ENCODE results near the gene ARNT2.
A peak's percentile ranks its signal among the peaks of the same experiment; 100 is the strongest.

Gene ARNT2

DNA sequence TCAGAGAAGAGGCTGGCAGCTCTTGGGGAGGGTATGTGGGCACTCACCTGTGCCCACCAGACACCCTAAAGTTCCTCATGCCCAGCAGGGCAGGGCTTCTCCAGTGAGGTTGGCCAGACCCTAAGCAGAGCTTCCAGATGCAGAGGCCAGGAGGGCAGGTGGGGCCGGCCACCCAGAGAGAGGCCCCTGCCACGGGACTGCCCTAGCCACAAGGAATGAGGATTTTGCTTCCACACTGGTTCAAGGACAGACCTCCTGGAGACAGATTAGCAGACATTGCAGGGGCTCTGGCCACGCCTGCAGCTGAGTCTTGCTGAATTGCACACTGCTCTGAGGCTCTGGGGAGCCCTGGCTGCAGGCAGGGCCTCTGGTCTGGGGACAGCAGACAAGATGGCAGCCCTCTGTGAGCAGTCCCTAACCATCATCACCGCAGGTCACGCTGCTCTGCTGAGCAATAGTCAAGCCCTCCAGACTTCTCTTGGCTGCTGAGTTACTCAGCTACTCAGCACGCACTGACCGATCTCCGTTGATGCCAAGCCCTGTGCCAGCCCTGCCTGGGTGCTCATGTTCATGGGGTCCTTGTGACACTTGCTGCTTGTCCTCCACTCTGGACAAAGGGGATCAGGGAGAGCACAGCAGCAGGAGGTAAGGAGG lies 173.5 kb downstream of the ARNT2 start:
- DNase-seq (ENCODE audit: low read depth) = no peak

DNA sequence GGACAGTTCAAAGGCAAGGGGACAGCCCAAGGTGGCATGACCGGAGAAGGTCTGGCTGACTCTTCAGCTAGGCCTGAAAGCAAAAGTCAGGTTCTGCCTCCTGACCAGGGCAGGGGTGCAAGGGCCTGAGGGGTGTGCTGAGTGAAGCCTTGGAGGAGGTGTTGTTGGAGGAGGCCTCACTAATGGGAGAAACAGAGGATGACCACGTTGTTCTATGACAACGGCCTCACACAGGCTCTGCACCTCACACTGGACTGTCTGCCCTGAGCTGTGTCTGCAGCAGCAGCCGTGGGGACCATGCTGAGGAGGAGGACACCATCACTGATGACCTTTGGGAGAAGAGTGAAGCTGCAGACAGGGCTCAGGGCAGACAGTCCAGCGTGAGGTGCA lies 174.0 kb downstream of the ARNT2 start:
- no peak for DNase-seq (ENCODE audit: low read depth)

- no peak for DNase-seq (ENCODE audit: low read depth)
These were observed 174.7 kb downstream of the ARNT2 start for GRCh38 chr15:80578871-80579270.

DNA sequence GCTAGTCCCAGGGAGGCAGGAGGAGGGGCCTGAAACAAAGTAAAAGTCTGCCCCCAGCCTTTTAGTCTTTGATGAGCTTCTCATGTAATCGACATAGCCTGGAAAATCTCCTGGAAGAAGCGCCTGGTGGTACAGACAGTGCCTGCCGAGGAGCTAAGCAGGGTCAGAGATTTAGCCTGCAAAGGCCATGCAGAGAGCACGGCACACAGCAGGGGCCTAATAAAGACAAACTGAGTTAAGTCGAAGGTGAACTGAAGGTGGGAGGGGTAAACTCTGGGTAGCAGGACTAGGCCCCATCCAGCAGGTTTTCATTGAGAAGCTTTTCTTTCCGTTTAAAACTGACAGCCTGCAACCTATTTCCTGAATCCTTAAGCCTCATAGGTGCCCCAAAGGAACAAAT lies 175.4 kb downstream of the ARNT2 start:
- DNase-seq (ENCODE audit: low read depth) = no peak

DNA sequence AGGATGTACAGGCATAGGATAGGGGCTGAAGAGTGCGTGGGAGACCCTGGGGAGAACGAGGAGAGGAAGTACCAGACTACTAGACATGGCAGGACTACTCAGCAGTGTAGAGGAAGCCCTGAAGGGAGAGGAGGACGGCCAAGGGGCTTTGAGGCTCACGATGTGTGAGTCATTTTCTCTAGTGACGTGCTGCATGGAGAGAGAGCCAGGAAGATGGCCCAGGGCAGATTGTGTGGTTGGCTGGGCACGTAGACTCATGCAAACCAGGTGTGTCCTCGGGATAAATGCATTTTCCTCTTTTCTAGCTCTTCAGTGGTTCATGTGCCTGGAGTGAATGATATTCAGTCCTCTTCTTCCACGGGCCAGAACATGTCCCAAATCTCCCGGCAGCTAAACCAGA lies 175.9 kb downstream of the ARNT2 start:
- DNase-seq (ENCODE audit: low read depth) = peak; percentile 38

GRCh38 chr15:80580536-80581260 lies 176.5 kb downstream of the ARNT2 start:
- no peak for DNase-seq (ENCODE audit: low read depth)

- no peak for DNase-seq (ENCODE audit: low read depth)
These were observed 177.8 kb downstream of the ARNT2 start for GRCh38 chr15:80581976-80582375.

DNA sequence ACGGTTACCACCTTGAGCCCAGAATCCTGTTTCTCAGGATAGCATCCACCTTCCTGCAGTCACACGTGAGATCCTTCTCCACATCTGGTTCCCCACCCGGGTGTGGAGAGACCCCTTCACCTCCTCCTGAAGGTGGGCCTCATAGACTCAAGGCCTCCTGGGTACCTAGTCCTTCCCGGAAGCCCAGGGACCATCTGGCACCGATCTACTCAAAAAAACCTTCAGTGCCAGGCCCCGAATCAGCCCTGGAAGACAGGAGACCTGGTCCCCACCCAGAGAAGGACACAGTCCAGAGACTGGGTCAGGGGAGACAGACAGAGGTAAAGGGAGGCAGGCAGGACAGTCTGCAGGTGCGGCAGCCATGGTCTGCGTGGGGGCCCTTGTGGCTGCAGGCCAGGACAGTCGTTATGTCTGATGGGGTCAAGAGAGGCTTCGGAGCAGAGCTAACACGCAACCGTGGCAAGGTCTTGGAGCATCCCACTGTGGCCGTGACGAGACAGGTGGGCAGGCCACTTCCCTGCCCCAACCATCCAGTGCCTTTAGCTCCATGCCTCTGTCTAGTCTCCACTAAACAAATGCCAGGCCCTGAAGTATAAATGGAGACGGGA lies 178.7 kb downstream of the ARNT2 start:
- no peak for DNase-seq (ENCODE audit: low read depth)

GRCh38 chr15:80584561-80584964 lies 180.4 kb downstream of the ARNT2 start:
- no peak for DNase-seq (ENCODE audit: low read depth)

- DNase-seq (ENCODE audit: low read depth) = no peak
These were observed 180.9 kb downstream of the ARNT2 start for GRCh38 chr15:80584973-80585525.

GRCh38 chr15:80585544-80586018 lies 181.4 kb downstream of the ARNT2 start:
- no peak for DNase-seq (ENCODE audit: low read depth)

DNA sequence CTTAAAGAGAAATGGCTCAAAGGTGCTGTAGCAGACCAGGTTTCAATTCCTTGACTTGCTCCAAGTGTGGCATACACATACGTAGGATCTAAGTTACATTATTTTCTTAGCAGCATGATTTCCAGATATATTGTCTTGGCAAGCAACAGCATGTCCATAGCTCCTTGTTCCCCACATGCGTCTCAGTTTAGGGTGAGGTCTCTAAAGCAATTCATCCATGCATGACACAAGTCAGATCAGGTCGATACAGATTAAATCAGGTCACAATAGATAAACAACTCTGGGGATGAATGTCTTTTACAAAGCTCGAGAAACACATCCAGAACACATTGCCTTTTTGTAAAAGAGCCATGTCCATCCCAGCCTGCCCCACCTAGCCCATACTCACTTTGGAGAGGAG lies 182.0 kb downstream of the ARNT2 start:
- DNase-seq (ENCODE audit: low read depth) = no peak

GRCh38 chr15:80587007-80587406 lies 182.8 kb downstream of the ARNT2 start:
- no peak for DNase-seq (ENCODE audit: low read depth)

DNA sequence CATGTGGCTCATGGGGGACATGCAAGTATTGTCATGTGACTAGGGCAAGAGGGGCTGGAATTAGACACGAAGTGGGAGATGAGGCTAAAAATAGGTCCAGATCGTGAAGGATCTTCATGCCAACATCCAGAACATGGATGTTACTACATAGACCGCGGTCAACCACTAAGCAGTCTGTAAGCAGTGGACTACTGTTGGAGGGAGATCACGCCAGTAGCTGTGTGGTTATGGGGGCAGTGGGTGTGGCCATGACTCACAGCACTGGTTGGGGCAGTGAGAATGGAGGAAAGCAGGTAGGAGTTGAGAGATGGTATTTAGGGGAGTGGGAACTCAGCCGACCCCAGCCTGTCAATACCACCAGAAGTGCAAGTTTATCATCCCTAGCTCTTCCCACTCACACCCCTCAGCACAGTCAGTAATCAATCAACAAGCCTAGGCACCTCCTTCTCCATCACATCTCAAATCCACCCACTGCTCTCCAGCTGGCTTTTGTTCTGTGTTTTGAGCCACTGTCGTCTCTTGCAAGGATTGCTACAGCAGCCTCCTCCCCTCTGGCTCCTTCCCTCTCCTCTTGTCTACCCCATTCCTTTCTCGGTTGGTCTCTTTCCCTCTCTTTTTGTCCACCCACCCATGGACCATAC lies 183.8 kb downstream of the ARNT2 start:
- DNase-seq (ENCODE audit: low read depth) = no peak

DNA sequence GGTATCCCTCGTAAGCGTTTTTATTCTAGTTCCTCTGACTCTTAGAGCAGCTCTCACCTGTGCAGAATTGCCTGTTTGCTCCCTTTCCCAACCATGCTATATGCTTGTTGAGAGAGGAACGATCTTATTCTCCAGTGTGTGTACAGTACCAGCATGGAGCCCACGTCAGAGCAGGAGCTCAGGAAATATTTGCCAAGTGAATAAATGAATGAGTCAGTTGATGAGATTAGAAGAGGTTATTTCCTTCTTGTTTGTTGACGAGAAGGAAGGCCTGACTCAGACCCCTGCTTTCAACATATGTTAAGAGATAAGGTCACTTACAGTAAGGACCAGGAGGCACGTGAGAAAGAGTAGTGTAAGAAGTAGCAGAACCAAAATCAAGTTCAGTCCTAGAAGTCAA lies 184.6 kb downstream of the ARNT2 start:
- DNase-seq (ENCODE audit: low read depth) = peak; percentile 52

DNA sequence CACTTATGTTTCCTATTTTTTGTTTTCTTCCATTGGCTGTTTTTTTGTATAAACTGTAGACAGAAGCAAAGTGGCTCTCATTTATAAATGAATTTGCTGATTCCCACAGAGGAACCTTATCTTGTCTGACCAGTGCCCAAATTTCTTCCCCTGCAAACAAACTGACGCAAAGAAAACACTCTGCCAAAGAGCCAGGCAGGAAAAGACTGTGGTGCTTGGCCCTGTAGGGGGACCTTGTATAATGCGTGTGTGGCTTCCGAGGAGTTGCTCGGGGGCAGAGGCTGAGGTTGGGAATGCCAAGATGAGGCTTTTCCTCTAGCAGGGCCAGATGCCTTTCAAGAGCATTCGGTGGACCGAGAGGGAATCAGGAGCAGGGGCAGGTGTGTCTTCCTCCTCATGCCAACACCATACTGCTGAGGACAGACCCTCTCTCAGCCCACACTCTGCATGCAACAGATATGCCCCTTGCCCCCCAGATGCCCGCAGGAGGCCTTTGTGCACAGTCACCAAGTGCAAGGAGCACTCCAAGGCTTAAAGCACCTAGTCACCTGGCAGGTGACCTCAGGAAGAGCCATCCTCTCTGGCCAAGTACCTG lies 186.7 kb downstream of the ARNT2 start:
- no peak for DNase-seq (ENCODE audit: low read depth)

- no peak for DNase-seq (ENCODE audit: low read depth)
These were observed 187.3 kb downstream of the ARNT2 start for GRCh38 chr15:80591471-80591870.

- DNase-seq (ENCODE audit: low read depth) = no peak
These were observed 188.0 kb downstream of the ARNT2 start for GRCh38 chr15:80591938-80592825.

DNA sequence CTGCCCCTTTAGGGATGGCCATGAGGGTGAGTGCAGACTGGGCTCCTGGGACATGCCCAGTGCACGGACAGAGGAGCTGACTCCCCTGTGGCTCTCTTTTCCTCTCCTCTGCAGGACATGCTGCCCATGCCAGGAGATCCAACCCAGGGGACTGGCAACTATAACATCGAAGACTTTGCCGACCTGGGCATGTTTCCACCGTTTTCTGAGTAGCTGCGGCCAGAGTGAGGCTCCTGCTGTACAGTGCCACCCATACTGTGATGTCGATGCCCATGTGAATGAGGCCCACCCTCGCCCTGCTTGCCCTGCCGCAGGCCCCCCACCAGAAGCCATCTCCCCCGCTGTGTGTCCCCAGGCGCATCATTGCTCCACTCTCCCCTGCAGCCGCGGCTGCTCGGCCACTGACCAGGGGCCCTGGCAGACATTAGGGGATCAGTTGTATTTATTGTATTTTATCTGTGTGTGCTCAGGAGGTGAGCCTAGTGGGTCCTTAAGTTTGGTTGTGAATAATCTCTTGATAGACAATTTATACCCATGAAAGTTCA lies 189.4 kb downstream of the ARNT2 start:
- no peak for DNase-seq (ENCODE audit: low read depth)

- DNase-seq (ENCODE audit: low read depth) = no peak
These were observed 190.1 kb downstream of the ARNT2 start for GRCh38 chr15:80594091-80594889.

All from fibroblast of gingiva (primary cell).